HG02623 (cell line): Measurements from ENCODE around the gene GCH1.
"Not testable (repeated sequence)": the region's sequence is repeated elsewhere in the genome, so short reads cannot be mapped to it uniquely, and the experiment has no call there.

Experiments used
- ATAC-seq: cut with Tn5 transposase; IDR thresholded peaks from one replicate; pipeline ENCODE4 v1.9.1; 2021; ENCODE audit warnings: moderate library complexity; ENCODE audit not compliant: unreplicated experiment

GCH1 gene

GRCh38 chr14:54803926-54804537 lies 98.6 kb downstream of the GCH1 start:
- no peak for ATAC-seq

DNA sequence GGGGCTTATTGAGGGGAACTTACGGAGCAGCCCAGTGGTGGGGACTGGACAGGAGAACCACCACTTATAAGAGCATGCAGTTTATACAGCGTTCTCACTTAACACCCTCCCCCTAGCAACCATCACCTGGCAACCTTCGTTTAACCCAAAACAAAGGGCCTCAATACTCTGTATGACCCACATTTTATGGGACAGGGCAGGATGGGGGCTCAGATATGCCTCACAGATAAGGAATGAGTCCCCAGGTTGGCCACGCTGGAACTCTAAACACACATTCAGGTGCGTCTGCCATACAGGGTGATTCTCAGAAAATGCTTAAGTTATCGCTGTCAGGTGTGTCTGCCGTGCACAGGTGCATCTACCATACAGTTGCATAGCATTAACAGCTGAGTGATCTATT lies 99.2 kb downstream of the GCH1 start:
- no peak for ATAC-seq

DNA sequence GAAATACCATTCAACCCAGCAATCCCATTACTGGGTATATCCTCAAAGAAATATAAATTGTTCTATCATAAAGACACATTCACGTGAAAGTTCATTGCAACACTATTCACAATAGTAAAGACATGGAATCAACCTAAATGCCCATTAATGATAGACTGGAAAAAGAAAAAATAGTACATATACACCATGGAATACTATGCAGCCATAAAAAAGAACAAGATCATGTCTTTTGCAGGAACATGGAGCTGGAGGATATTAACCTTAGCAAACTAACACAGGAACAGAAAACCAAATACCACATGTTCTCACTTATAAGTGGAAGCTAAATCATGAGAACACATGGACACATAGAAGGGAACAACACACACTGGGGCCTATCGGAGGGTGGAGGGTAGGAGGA lies 101.1 kb downstream of the GCH1 start:
- ATAC-seq, result not testable (repeated sequence)

DNA sequence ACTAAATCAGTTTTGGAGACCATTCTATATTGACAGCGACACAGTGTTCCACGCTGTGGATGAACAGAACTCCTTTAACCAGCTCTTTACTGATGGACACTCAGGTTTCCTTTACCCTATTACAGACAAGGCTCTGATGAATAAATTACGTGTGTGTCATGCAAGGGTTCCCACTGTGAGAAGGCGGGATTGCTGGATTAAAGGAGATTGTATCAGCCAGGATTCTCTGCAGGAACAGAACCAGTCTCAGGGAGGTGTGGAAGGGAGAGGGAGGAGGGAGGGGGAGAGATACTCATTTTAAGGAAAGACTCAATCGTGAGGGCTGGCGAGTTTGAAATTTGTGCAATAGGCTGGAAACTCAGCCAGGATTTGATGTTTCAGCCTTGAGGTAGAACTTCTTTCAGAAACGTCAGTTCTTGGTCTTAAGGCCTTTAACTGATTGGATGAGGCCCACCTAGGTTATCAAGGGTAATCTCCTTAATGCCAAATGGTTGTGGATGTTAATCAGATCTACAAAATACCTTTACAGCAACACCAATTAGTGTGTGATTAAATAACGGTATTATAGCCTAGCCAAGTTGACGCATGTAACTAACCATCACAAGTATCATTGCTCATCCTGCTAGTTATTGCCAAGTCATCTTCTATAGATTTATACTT lies 104.0 kb downstream of the GCH1 start:
- no peak for ATAC-seq

GRCh38 chr14:54797986-54798385 lies 104.6 kb downstream of the GCH1 start:
- no peak for ATAC-seq

- ATAC-seq, result no peak
These were observed 105.1 kb downstream of the GCH1 start for GRCh38 chr14:54797556-54797955.

DNA sequence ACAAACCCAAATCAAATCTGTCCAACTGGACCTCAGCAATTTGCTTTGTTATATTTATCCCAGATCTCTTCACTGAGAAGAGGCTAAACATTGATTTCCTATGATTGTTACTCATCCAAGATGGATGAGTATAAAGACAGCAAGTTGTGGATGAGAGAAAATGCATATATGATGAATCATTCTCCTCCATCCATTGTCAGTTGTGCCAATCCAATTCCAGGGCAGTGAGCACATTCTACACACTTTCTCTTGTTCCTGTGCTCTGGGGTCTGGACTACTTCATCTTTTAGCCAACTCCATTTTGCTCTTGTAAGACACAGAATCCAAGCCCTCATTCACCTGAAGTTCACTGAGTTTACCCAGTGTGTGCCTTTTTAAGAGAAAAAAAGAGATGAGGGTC lies 105.7 kb downstream of the GCH1 start:
- ATAC-seq, result no peak

DNA sequence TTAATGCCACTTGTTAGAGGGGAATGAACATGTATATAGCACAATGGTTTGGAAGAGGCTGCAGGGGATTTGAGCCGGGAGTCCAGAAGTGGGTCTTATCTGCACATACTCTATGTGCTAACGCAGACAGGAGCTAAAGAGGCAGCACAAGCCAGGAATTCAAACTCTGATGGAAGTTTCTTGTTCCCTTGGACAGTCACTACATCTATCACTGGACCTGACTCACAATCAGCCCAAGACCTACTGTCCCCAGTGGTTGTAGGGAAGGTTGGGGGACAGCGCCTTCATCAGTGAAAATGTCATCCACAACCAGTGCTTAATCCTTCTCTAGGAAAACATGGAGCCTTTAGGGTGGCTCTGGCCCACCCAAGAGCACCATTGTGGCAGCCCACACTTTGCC lies 107.8 kb downstream of the GCH1 start:
- no peak for ATAC-seq

- no peak for ATAC-seq
These were observed 108.5 kb downstream of the GCH1 start for GRCh38 chr14:54794159-54794558.

DNA sequence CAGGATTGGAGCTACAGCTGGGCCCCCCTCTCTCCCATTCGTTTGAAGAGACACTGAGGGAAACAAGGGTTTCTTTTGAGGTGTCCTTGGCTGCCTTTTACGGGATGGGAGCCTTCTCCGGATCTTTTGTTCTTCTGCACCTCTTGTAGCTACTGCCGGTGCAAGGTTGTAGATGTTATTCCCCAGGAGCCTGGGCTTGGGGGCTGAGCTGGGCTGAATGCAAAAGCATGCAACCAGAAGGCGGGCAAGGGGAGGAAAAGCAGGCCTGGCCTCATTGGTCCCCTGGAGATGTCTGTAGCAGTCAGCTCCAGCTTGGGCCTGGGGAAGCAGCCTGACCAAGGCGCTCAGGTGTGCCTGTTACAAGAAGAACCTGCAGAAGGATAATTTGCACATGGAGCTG lies 110.3 kb downstream of the GCH1 start:
- no peak for ATAC-seq
